Measurements from ENCODE around the gene CKAP2L. TPM values are rescaled to one million over a fixed set of nuclear protein-coding genes. Genes with fewer than 3 reads are reported as not detected.

CKAP2L gene
- total RNA-seq, 1 experiment from 2014 or later: 23.3 TPM

DNA sequence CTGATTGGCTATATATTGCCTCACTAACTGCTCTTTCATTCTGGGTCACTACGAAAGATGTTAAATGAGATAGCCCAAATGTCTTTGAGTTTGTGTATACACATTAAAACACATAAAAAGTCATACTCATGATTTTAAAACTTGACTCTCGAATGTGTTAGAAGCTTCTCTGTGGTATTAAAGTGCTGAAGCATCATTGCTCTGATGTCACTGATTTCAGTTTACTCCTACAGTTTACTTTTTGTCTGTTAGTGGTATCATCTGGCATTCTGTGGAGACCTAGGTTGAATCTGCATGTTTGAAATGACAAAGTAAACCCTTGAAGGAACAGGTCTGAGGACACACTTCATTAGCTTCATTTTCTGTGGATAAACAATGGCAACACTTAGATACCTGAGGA lies 32.9 kb downstream of the CKAP2L start:
- no peak overlapping the region for H3K27ac ChIP-seq (ENCODE audit: insufficient read length, low read depth, low read length)
- no peak overlapping the region for H3K4ac ChIP-seq (ENCODE audit: low read depth, low read length)
- no peak overlapping the region for H3K56ac ChIP-seq (ENCODE audit: insufficient read length, low read depth, low read length)
- H3K14ac ChIP-seq (ENCODE audit: insufficient read depth, low read length): no peak overlapping the region
- H3K18ac ChIP-seq (ENCODE audit: insufficient read length, low read depth, low read length): no peak overlapping the region
- H3K27me3 Mint-ChIP-seq (ENCODE audit: low read depth): no peaks in the 10 kb centered on the region
- no peak overlapping the region for H2BK15ac ChIP-seq (ENCODE audit: low read depth, low read length)
- H3K4me1 ChIP-seq (ENCODE audit: insufficient read depth, low read length): no peaks in the 10 kb centered on the region
- no peak overlapping the region for H2BK20ac ChIP-seq (ENCODE audit: low read depth, low read length, poor library complexity, severe bottlenecking)
- H2BK5ac ChIP-seq (ENCODE audit: insufficient read length, low read length): no peak overlapping the region
- DNase-seq: no peak
- H2BK120ac ChIP-seq (ENCODE audit: low read depth, low read length, poor library complexity, severe bottlenecking): no peak overlapping the region
- H2AK5ac ChIP-seq (ENCODE audit: insufficient read length, low read length): no peak overlapping the region
- H3K27me3 ChIP-seq (ENCODE audit: insufficient read depth, low read length): no peaks in the 10 kb centered on the region
- no peak overlapping the region for H3T11ph ChIP-seq (ENCODE audit: low read length)
- no peaks in the 10 kb centered on the region for H4K20me1 ChIP-seq (ENCODE audit: control insufficient read depth, insufficient read depth, insufficient read length)
- no peaks in the 10 kb centered on the region for H3K79me1 ChIP-seq (ENCODE audit: insufficient read depth, low read depth, low read length, poor library complexity, severe bottlenecking)
- no peak overlapping the region for H4K8ac ChIP-seq (replicated peaks; ENCODE audit: insufficient read length, low read depth, low read length)
- H3K9me3 ChIP-seq (ENCODE audit: control insufficient read depth, low read depth, low read length): no peaks in the 10 kb centered on the region
- no peak overlapping the region for H3K4me3 Mint-ChIP-seq
- no peaks in the 10 kb centered on the region for H3K9me3 Mint-ChIP-seq
- WGBS (ENCODE audit: extremely low coverage, insufficient read length, low lambda C conversion rate): no CpG with 5 or more reads among the region's 2 CpGs
- TF ChIP-seq, protein P1, sequence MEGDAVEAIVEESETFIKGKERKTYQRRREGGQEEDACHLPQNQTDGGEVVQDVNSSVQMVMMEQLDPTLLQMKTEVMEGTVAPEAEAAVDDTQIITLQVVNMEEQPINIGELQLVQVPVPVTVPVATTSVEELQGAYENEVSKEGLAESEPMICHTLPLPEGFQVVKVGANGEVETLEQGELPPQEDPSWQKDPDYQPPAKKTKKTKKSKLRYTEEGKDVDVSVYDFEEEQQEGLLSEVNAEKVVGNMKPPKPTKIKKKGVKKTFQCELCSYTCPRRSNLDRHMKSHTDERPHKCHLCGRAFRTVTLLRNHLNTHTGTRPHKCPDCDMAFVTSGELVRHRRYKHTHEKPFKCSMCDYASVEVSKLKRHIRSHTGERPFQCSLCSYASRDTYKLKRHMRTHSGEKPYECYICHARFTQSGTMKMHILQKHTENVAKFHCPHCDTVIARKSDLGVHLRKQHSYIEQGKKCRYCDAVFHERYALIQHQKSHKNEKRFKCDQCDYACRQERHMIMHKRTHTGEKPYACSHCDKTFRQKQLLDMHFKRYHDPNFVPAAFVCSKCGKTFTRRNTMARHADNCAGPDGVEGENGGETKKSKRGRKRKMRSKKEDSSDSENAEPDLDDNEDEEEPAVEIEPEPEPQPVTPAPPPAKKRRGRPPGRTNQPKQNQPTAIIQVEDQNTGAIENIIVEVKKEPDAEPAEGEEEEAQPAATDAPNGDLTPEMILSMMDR (conservative IDR thresholded peaks at IDR 0.05): no peak
- H4K91ac ChIP-seq (ENCODE audit: insufficient read length, low read depth, low read length): no peak overlapping the region
- no peak overlapping the region for H2AFZ ChIP-seq (ENCODE audit: low read length)
- no peak overlapping the region for H3K23ac ChIP-seq (ENCODE audit: insufficient read length, low read depth, low read length)
- no peak overlapping the region for H2BK12ac ChIP-seq (ENCODE audit: insufficient read length, low read depth, low read length)
- H4K5ac ChIP-seq (ENCODE audit: insufficient read length, low read depth, low read length): no peak overlapping the region
- H3K27ac Mint-ChIP-seq: no peak overlapping the region
- no peaks in the 10 kb centered on the region for H3K79me2 ChIP-seq (ENCODE audit: insufficient read depth, low read length)
- H3K36me3 Mint-ChIP-seq (ENCODE audit: insufficient read depth in 1 of 3, low read depth in 3 of 3): no peaks in the 10 kb centered on the region
- H3K23me2 ChIP-seq (ENCODE audit: insufficient read length, low read depth, low read length, poor library complexity, severe bottlenecking): no peaks in the 10 kb centered on the region
- no peak overlapping the region for H3K9ac ChIP-seq (ENCODE audit: extremely low read depth, insufficient read length, low read length)
- no peak overlapping the region for H3K4me2 ChIP-seq (ENCODE audit: insufficient read depth, insufficient read length, low read length)
- H3K4me1 Mint-ChIP-seq: peaks cover 4 to 6% of the 10 kb centered on the region in 2 experiments; a peak in 1 of 4 replicates
